Activated naive CD4-positive, alpha-beta T cell treated with anti-CD3 and anti-CD28 coated beads, Interleukin-2, amount 10 ng/mL, durations not matched to agents 7 days and 5 days (primary cell): ENCODE measurements around the gene SPTSSA.
"Not testable (repeated sequence)": the region's sequence is repeated elsewhere in the genome, so short reads cannot be mapped to it uniquely, and the experiment has no call there.

ENCODE experiments used
- CTCF ChIA-PET: fragments of 350-600 bp; sonication (Branson Sonifier 250); formaldehyde crosslinking; loops from one replicate; lab custom pipeline; 2021; ENCODE audit warnings: antibody characterized with exemption; lab: Charles Lee
- DNase-seq: peaks from one replicate; pipeline ENCODE4 v3.0.0-alpha.2; 2020
- H3K27ac Mint-ChIP-seq: one replicate; pipeline ENCODE4 v1.8.0; 2021; ENCODE audit warnings: mild to moderate bottlenecking, moderate library complexity, mixed read lengths
- H3K27me3 Mint-ChIP-seq: one replicate; pipeline ENCODE4 v1.8.0; 2021; ENCODE audit warnings: mild to moderate bottlenecking, mixed read lengths
- H3K36me3 Mint-ChIP-seq: one replicate; pipeline ENCODE4 v1.8.0; 2021; ENCODE audit warnings: mixed read lengths
- H3K4me1 Mint-ChIP-seq: one replicate; pipeline ENCODE4 v1.8.0; 2021; ENCODE audit warnings: mixed read lengths
- H3K4me3 Mint-ChIP-seq: one replicate; pipeline ENCODE4 v1.8.0; 2021; ENCODE audit warnings: mild to moderate bottlenecking, moderate library complexity, mixed read lengths
- H3K9me3 Mint-ChIP-seq: one replicate; pipeline ENCODE4 v1.8.0; 2021; ENCODE audit warnings: mixed read lengths

The SPTSSA gene, protein sequence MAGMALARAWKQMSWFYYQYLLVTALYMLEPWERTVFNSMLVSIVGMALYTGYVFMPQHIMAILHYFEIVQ

GRCh38 chr14:34462132-34462893, at the start of gene SPTSSA:
TSS of gene SPTSSA (minus strand) at chr14:34462240. CDS start at chr14:34462207, 33 bp downstream.
- H3K36me3 Mint-ChIP-seq, result peaks cover 2% of the 10 kb centered on the region
- peak within 1 kb of the TSS; percentile 89 for H3K4me3 Mint-ChIP-seq
- H3K4me1 Mint-ChIP-seq, result peaks cover 24% of the 10 kb centered on the region
- no peaks in the 10 kb centered on the region for H3K27me3 Mint-ChIP-seq
- peak within 1 kb of the TSS; percentile 89 for H3K27ac Mint-ChIP-seq
- DNase-seq, result peak; percentile 94
- no peaks in the 10 kb centered on the region for H3K9me3 Mint-ChIP-seq
- CTCF ChIA-PET, result no interaction called here

DNA sequence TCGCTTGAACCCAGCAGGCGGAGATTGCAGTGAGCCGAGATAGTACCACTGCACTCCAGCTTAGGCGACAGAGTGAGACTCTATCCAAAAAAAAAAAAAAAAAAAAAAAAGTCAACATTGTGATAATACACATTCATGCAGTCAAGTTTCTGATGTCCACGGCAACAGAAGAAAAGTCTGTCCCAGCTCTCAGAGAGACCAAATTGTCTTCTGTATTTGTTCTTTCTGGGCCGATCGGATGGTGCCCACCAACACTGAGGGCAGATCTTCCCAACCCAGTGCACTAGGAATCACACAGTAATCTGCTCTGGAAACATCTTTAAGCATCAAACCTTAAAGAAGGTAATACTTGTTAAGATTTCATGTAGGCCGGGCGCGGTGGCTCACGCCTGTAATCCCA, 45.8 kb upstream of the SPTSSA start:
- no peaks in the 10 kb centered on the region for H3K9me3 Mint-ChIP-seq
- H3K36me3 Mint-ChIP-seq, result no peaks in the 10 kb centered on the region
- no peaks in the 10 kb centered on the region for H3K4me1 Mint-ChIP-seq
- H3K4me3 Mint-ChIP-seq, result no peak overlapping the region
- no peak for DNase-seq
- no peaks in the 10 kb centered on the region for H3K27me3 Mint-ChIP-seq
- no peak overlapping the region for H3K27ac Mint-ChIP-seq
- CTCF ChIA-PET, result no interaction called here

- DNase-seq, result no peak
- no peak overlapping the region for H3K27ac Mint-ChIP-seq
- no peaks in the 10 kb centered on the region for H3K9me3 Mint-ChIP-seq
- CTCF ChIA-PET, result no interaction called here
- no peak overlapping the region for H3K4me3 Mint-ChIP-seq
- H3K4me1 Mint-ChIP-seq, result no peaks in the 10 kb centered on the region
- no peaks in the 10 kb centered on the region for H3K36me3 Mint-ChIP-seq
- no peaks in the 10 kb centered on the region for H3K27me3 Mint-ChIP-seq
Measured at GRCh38 chr14:34507459-34507858, 45.4 kb upstream of the SPTSSA start.

DNA sequence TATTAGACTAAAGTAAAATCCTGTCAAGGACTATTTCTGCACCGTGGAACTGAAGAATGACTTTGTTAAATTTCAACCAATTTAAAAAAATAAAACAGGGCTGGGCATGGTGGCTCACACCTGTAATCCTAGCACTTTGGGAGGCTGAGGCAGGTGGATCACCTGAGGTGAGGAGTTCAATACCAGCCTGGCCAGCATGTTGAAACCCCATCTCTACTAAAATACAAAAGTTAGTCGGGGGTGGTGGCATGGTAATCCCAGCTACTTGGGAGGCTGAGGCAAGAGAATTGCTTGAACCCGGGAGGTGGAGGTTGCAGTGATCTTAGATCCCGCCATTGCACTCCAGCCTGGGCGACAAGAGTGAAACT, 43.1 kb upstream of the SPTSSA start:
- H3K27ac Mint-ChIP-seq, H3K36me3 Mint-ChIP-seq, CTCF ChIA-PET: not testable (repeated sequence)

GRCh38 chr14:34504027-34504426, 42.0 kb upstream of the SPTSSA start:
- H3K27ac Mint-ChIP-seq, H3K4me3 Mint-ChIP-seq, H3K9me3 Mint-ChIP-seq, DNase-seq, H3K36me3 Mint-ChIP-seq, H3K4me1 Mint-ChIP-seq, H3K27me3 Mint-ChIP-seq: not testable (repeated sequence)
- CTCF ChIA-PET, result interaction anchor here (0.5 kb wide), 1 partner anchor 129 kb away, joined by 4 read pairs; no protein-coding TSS in a partner anchor

More for the DNA sequence above, 43.1 kb upstream of the SPTSSA start:
- not testable (repeated sequence) for H3K27me3 Mint-ChIP-seq, DNase-seq, H3K4me3 Mint-ChIP-seq, H3K4me1 Mint-ChIP-seq, H3K9me3 Mint-ChIP-seq

DNA sequence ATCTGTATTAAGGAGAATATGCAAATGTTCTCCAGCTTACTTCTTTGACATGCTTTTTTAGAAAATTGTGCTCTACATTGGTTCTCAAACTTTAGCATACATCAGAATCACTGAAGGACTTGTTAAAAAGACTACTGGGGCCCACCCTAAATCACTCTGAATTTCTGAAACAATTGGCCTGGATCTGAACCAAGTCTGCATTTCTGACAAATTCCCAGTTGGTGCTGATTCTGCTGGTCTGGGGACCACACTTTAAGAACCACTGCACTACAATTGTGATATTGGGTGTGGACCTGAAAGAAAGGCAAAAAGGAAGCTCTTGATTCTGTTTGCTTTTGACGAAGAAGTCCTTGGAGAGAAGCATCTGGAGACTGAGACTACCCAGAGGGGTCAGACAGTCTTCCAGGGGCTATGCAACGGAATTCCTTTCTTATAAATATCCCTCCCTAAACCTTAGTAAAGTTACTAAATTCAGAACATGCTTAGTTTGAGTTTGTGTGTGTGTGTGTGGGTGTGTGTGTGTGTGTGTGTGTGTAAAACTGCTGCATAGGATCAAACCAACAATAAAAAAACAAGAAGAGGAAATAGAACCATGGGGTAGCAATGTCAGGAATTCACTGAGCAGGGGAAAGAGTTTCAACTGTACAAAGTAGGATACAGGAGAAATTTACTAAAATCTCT, 40.6 kb upstream of the SPTSSA start:
- DNase-seq, result no peak
- H3K4me1 Mint-ChIP-seq, result no peaks in the 10 kb centered on the region
- H3K36me3 Mint-ChIP-seq, result no peaks in the 10 kb centered on the region
- H3K9me3 Mint-ChIP-seq, result no peaks in the 10 kb centered on the region
- no peak overlapping the region for H3K27ac Mint-ChIP-seq
- CTCF ChIA-PET, result interaction anchor here (1.0 kb wide), 1 partner anchor 171 kb away, joined by 3 read pairs; no protein-coding TSS in a partner anchor
- no peak overlapping the region for H3K4me3 Mint-ChIP-seq
- peaks cover 4% of the 10 kb centered on the region for H3K27me3 Mint-ChIP-seq

DNA sequence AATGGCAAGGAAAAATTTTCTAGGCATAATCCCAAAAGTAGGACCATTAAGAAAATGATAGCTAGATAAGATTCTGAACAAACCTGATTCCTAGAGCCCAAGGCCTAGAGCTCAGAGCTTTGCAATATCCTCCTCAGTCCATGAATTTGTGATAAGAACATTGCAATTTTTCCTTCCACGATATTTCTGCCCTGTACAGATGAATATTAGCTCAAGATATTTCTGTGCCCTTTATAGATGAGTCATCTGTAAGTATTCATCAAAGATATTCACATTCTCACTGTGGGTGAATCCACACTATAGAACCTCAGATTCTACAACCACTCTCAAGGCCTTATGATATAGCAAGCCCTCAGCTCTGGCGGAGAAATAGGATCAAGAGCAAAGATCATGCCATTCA, 40.0 kb upstream of the SPTSSA start:
- no peak for DNase-seq
- H3K9me3 Mint-ChIP-seq, result no peaks in the 10 kb centered on the region
- no peaks in the 10 kb centered on the region for H3K4me1 Mint-ChIP-seq
- H3K4me3 Mint-ChIP-seq, result no peak overlapping the region
- H3K36me3 Mint-ChIP-seq, result no peaks in the 10 kb centered on the region
- CTCF ChIA-PET, result interaction anchor here (1.0 kb wide), 1 partner anchor 170 kb away, joined by 3 read pairs; no protein-coding TSS in a partner anchor
- no peak overlapping the region for H3K27ac Mint-ChIP-seq
- peaks cover 4% of the 10 kb centered on the region for H3K27me3 Mint-ChIP-seq

- Mint-ChIP-seq H3K27ac (no peak overlapping the region), H3K9me3 (no peaks in the 10 kb centered on the region), H3K4me3 (no peak overlapping the region), H3K4me1 (no peaks in the 10 kb centered on the region), H3K36me3 (no peaks in the 10 kb centered on the region), H3K27me3 (peaks cover 4% of the 10 kb centered on the region)
- CTCF ChIA-PET, result no interaction called here
- DNase-seq, result no peak
Measured at GRCh38 chr14:34501004-34501580, 39.1 kb upstream of the SPTSSA start.

GRCh38 chr14:34498684-34499412, 36.8 kb upstream of the SPTSSA start:
- Mint-ChIP-seq H3K27me3 (peaks cover 4% of the 10 kb centered on the region), H3K27ac (no peak overlapping the region), H3K36me3 (no peaks in the 10 kb centered on the region), H3K9me3 (no peaks in the 10 kb centered on the region), H3K4me1 (no peaks in the 10 kb centered on the region), H3K4me3 (no peak overlapping the region)
- peak; percentile 35 for DNase-seq
- CTCF ChIA-PET, result interaction anchor here (1.0 to 1.7 kb wide), 4 partner anchors 167 to 176 kb away, joined by 3 to 8 read pairs (median 4); no protein-coding TSS in a partner anchor

GRCh38 chr14:34496679-34497513, 34.9 kb upstream of the SPTSSA start:
- no peaks in the 10 kb centered on the region for H3K36me3 Mint-ChIP-seq
- no peak overlapping the region for H3K4me3 Mint-ChIP-seq
- no peak for DNase-seq
- CTCF ChIA-PET, result interaction anchor here (1.2 kb wide), 1 partner anchor 169 kb away, joined by 3 read pairs; no protein-coding TSS in a partner anchor
- H3K27ac Mint-ChIP-seq, result no peak overlapping the region
- H3K4me1 Mint-ChIP-seq, result no peaks in the 10 kb centered on the region
- H3K27me3 Mint-ChIP-seq, result peaks cover 4% of the 10 kb centered on the region
- no peaks in the 10 kb centered on the region for H3K9me3 Mint-ChIP-seq

GRCh38 chr14:34496007-34496678, 34.1 kb upstream of the SPTSSA start:
- H3K27ac Mint-ChIP-seq, result no peak overlapping the region
- CTCF ChIA-PET, result interaction anchor here (1.2 kb wide), 1 partner anchor 168 kb away, joined by 3 read pairs; no protein-coding TSS in a partner anchor
- no peaks in the 10 kb centered on the region for H3K4me1 Mint-ChIP-seq
- DNase-seq, result no peak
- no peaks in the 10 kb centered on the region for H3K36me3 Mint-ChIP-seq
- no peak overlapping the region for H3K4me3 Mint-ChIP-seq
- no peaks in the 10 kb centered on the region for H3K9me3 Mint-ChIP-seq
- H3K27me3 Mint-ChIP-seq, result peaks cover 4% of the 10 kb centered on the region

GRCh38 chr14:34489324-34489723, 27.3 kb upstream of the SPTSSA start:
- Mint-ChIP-seq H3K9me3 (no peaks in the 10 kb centered on the region), H3K27ac (no peak overlapping the region), H3K27me3 (no peaks in the 10 kb centered on the region), H3K4me1 (no peaks in the 10 kb centered on the region), H3K36me3 (no peaks in the 10 kb centered on the region), H3K4me3 (no peak overlapping the region)
- DNase-seq, result no peak
- CTCF ChIA-PET, result no interaction called here

DNA sequence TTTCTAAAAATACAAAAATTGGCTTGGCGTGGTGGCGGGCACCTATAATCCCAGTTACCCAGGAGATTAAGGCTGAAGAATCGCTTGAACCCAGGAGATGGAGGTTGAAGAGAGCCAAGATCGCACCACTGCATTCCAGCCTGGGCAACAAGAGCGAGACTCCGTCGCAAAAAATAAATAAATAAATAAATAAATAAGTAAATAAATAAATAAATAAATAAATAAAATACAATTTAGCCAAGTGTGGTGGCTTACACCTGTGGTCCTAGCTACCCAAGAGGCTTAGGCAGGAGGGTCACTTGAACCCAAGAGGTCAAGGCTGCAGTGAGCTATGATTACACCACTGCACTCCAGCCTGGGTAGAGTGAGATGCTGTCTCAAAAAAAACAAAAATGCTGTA, 26.5 kb upstream of the SPTSSA start:
- Mint-ChIP-seq H3K27me3 (no peaks in the 10 kb centered on the region), H3K4me1 (no peaks in the 10 kb centered on the region), H3K27ac (no peak overlapping the region), H3K9me3 (no peaks in the 10 kb centered on the region), H3K36me3 (no peaks in the 10 kb centered on the region), H3K4me3 (no peak overlapping the region)
- CTCF ChIA-PET, result no interaction called here
- no peak for DNase-seq
